Natural killer cell treated with Interleukin-12 subunit alpha and Interleukin-12 subunit beta and Interleukin-15 and Interleukin-18, amount 100 ng/mL, for 72 hours (primary cell): ENCODE results near the gene NOTCH4. TPM values are rescaled to one million over a fixed set of nuclear protein-coding genes. Genes with fewer than 3 reads are reported as not detected.
"Not testable (repeated sequence)": the region's sequence is repeated elsewhere in the genome, so short reads cannot be mapped to it uniquely, and the experiment has no call there.

Source experiments
- ATAC-seq, 2 donors: fragments of 150-1000 bp; cut with Tn5 transposase in 1 of 2; sonication (Bioruptor Pico), chemical (Tn5 transposase) in 1 of 2; 2 replicates each; pipeline ENCODE4 v1.10.0; 2021
- DNase-seq: peaks from one replicate; pipeline ENCODE4 v3.0.0; 2022; ENCODE audit warnings: low spot score
- H3K27ac Mint-ChIP-seq, 2 donors: 1 replicate in 1 of 2; 2 replicates in 1 of 2; pipeline ENCODE4 v1.8.0; 2022; ENCODE audit warnings: mixed read lengths in 2 of 2, mild to moderate bottlenecking in 1 of 2, moderate library complexity in 1 of 2
- H3K27me3 Mint-ChIP-seq, 2 donors: 1 replicate in 1 of 2; 2 replicates in 1 of 2; pipeline ENCODE4 v1.8.0; 2022; ENCODE audit warnings: mixed read lengths in 2 of 2
- H3K36me3 Mint-ChIP-seq: one replicate; pipeline ENCODE4 v1.8.0; 2022; ENCODE audit warnings: mixed read lengths
- H3K4me1 Mint-ChIP-seq, 2 donors: 1 replicate in 1 of 2; 2 replicates in 1 of 2; pipeline ENCODE4 v1.8.0; 2022; ENCODE audit warnings: low read depth in 2 of 2, mixed read lengths in 2 of 2, mild to moderate bottlenecking in 1 of 2
- H3K4me3 Mint-ChIP-seq: one replicate; pipeline ENCODE4 v1.8.0; 2022; ENCODE audit warnings: mixed read lengths
- H3K9me3 Mint-ChIP-seq: 2 replicates; pipeline ENCODE4 v1.8.0; 2022; ENCODE audit warnings: mixed read lengths
- total RNA-seq, 2 donors: library from RNA; stranded (reverse); gene quantifications; one replicate each; pipeline ENCODE4 v1.2.3, GENCODE V29; 2022

The NOTCH4 gene
- total RNA-seq, result 1 to 10 TPM; 1.4 TPM

DNA sequence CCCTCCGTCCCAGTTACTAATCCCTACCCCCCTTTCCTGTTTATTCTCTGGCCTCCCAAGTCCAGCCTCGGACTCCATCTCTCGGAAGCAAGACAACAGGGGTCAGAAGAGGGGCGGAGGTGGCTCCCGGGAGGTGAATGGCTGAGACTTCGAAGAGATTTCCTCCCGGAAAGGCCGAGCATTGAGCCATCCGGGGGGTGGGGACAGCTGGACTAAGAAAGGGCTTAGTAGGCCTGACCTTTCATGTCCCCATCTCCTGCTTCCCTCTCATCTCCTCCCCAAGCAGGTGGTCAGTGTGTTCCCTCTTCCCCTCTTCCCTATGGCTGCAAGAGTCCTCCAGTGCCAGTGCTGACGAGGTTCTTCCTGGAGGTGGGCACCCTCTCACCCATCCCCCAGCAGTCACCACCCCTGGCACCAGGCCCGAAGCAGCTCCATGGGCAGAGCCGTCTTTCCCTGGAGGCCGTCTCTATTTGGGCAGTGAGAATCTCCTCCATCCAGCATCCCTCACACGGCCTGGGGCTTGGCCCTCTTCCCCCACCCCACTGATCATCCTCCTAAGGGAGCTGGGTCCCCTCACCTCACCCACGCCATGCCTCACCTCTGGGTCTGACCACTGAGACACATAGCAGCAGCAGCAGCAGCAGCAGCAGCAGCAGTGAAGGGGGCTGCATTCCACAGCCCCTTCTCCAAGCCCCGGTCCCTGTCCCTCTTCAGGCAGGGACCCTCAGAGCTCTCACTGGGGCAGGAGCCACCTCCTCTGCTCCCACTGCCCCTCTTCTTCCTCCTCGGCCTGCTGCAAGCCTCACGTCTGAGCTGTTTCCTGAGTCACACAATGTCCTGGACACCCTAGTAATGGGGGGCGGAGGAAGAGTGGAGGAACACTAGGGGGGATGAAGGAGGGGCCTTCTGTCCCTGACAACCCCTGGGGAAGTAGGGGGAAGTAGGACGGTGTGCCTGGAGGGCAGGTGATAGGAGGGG lies at the start of gene NOTCH4:
Gene NOTCH4, minus strand, starts transcription at position 810 of the 978 bp plus-strand sequence. Its CDS starts 139 bp downstream, at position 671.
- Mint-ChIP-seq H3K27me3 (no peaks in the 10 kb centered on the region), H3K4me3 (no peak within 1 kb of the TSS), H3K4me1 (no peaks in the 10 kb centered on the region), H3K36me3 (no peaks in the 10 kb centered on the region), H3K9me3 (no peaks in the 10 kb centered on the region), H3K27ac (no peak within 1 kb of the TSS)
- no peak for ATAC-seq
- no peak for DNase-seq

DNA sequence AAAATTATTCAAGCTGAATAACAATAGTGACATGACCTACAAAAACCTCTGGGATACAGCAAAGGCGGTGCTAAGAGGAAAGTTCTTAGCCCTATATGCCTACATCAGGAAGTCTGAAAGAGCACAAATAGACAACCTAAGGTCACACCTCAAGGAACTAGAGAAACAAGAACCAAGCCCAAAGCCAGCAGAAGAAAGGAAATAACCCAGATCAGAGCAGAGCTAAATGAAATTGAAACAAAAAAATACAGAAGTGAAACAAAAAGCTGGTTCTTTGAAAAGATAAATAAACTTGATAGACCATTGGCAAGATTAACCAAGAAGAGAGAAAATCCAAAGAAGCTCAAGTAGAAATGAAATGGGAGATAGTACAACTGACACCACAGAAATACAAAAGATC lies 47.6 kb upstream of the NOTCH4 start:
- peaks cover 0 to 6% of the 10 kb centered on the region in 2 donors for H3K27me3 Mint-ChIP-seq
- DNase-seq, result no peak
- peaks cover 19% of the 10 kb centered on the region for H3K36me3 Mint-ChIP-seq
- no peak for ATAC-seq
- peak overlapping the region; percentile 36 to 58 for H3K27ac Mint-ChIP-seq
- peak overlapping the region; percentile 59 for H3K4me3 Mint-ChIP-seq
- H3K4me1 Mint-ChIP-seq, result peaks cover 16 to 29% of the 10 kb centered on the region in 2 donors
- peaks cover 5% of the 10 kb centered on the region for H3K9me3 Mint-ChIP-seq

DNA sequence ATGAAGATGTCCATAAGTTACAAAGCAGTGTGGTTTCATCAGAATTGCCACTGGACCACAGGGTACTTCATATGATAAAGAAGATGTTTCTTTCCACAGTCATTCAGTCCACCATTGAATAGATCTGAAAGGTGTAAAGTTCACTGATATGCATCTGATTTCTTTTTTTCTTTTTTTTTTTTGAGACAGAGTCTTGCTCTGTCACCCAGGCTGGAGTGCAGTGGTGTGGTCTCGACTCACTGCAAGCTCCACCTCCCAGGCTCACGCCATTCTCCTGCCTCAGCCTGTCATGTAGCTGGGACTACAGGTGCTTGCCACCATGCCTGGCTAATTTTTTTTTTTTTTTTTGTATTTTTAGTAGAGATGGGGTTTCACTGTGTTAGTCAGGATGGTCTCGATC lies 44.6 kb upstream of the NOTCH4 start:
- not testable (repeated sequence) for H3K27ac Mint-ChIP-seq, H3K9me3 Mint-ChIP-seq, H3K27me3 Mint-ChIP-seq, H3K4me3 Mint-ChIP-seq, ATAC-seq, DNase-seq
- peaks cover 13 to 25% of the 10 kb centered on the region in 2 donors for H3K4me1 Mint-ChIP-seq
- H3K36me3 Mint-ChIP-seq, result peaks cover 16% of the 10 kb centered on the region

DNA sequence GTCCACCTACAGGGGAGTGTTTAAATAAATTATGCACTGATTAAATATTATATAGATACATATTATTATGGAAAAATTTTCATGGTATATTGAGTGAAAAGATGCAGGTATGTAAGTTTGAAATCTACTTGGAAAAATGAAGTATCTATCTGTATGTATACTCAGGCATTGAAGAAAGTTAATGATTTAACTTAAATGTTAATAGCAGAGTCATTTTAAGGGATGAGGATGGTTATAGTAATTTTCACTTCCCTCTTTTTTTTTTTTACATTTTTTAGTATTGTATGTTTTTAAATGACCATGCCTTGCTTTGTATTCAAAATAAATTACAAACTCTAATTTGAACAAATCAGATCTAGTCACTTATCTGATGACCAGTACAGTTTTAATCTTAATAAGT lies 43.2 kb upstream of the NOTCH4 start:
- DNase-seq (no peak), ATAC-seq (no peak)
- Mint-ChIP-seq H3K4me3 (no peak overlapping the region), H3K4me1 (peaks cover 6 to 14% of the 10 kb centered on the region in 2 donors), H3K27ac (no peak overlapping the region), H3K9me3 (peaks cover 5% of the 10 kb centered on the region), H3K36me3 (peaks cover 8% of the 10 kb centered on the region), H3K27me3 (peaks cover 3 to 4% of the 10 kb centered on the region in 2 donors)

DNA sequence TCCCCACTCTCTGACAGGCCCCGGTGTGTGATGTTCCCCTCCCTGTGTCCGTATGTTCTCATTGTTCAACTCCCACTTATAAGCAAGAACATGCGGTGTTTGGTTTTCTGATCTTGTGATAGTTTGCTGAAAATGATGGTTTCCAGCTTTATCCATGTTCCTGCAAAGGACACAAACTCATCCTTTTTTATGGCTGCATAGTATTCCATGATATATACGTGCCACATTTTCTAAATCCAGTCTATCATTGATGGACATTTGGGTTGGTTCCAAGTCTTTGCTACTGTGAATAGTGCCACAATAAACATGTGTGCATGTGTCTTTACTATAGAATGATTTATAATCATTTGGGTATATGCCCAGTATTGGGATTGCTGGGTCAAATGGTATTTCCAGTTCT lies 33.4 kb upstream of the NOTCH4 start:
- Mint-ChIP-seq H3K27me3 (peaks cover 34 to 37% of the 10 kb centered on the region in 2 donors), H3K4me1 (peaks cover 14 to 20% of the 10 kb centered on the region in 2 donors)
- not testable (repeated sequence) for ATAC-seq, H3K4me3 Mint-ChIP-seq, DNase-seq, H3K27ac Mint-ChIP-seq, H3K9me3 Mint-ChIP-seq, H3K36me3 Mint-ChIP-seq

DNA sequence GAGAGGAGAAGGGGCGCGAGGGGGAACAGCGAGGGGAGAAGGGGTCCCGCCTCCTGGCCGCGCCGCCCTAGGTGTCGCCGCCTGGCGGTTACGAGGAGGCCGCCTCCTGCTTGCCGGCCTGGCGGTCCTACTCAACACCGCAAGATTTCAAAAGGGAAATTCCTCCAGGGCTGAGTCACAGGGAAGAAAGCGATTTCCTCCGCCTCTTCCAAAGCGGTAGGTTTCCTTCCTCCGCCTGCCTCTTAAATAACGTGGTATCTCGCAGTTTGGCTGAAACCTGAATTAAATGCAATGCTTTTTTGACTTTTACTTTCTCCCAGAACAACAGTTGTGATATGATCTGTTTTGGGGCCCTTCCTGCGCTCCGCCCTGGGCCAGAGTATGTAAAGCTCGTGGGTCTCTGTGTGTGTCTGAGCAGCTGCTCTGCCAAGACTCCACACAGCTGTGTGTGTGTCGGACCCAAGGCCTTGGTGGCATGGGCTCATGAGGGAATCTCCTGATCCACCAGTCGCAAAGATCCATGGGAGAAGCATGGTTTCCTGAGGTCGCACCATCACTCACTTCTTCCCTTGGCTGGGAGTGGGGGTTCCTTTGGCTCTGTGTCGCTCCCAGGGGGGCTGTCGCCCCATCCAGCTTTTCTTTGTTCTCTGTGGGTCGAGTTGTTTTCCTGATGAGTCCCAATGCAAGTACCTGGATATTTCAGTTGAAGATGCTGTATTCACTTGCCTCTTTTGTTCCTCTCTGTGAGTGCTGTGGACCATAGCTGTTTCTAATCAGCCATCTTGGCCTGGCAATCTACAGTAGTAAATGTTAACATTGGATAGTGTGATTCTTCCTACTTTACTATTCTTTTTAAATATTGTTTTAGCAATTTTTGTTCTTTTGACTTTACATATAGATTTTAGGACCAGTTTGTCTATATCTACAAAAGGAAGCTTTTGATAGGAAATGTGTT lies 31.6 kb upstream of the NOTCH4 start:
- peak; percentile 80 for DNase-seq
- peaks cover 7% of the 10 kb centered on the region for H3K36me3 Mint-ChIP-seq
- peak overlapping the region; percentile 76 for H3K4me3 Mint-ChIP-seq
- ATAC-seq, result peak; percentile 94 to 98
- H3K27ac Mint-ChIP-seq, result peak overlapping the region; percentile 61 to 73
- H3K9me3 Mint-ChIP-seq, result no peaks in the 10 kb centered on the region
- H3K4me1 Mint-ChIP-seq, result peaks cover 14 to 26% of the 10 kb centered on the region in 2 donors
- peaks cover 23 to 29% of the 10 kb centered on the region in 2 donors for H3K27me3 Mint-ChIP-seq

DNA sequence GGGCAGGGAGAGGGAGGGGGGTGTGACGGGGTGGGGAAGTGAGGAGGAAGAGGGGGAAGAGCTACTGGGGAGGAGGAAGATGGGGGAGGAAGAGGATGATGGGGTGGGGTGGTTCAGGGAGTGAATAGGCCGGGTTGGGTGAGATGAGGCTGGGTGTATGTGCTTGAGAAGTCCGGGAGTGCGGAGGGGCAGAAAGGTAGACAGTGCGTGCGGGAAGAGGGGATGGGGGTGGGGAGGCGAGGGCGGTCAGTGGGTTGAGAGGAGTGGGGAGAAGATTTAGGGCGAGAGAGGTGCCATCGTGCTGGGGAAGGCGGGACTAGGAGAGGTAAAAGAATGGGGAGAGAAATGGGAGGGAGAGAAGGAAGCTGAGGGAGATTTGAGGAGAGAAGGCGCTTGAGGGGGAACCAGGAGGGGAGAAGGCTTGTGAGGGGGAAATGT lies 30.9 kb upstream of the NOTCH4 start:
- Mint-ChIP-seq H3K9me3 (no peaks in the 10 kb centered on the region), H3K36me3 (peaks cover 7% of the 10 kb centered on the region), H3K4me3 (peak overlapping the region; percentile 76), H3K27me3 (peaks cover 16 to 22% of the 10 kb centered on the region in 2 donors), H3K4me1 (peaks cover 14 to 26% of the 10 kb centered on the region in 2 donors), H3K27ac (peak overlapping the region; percentile 61 to 73)
- ATAC-seq, result peak; percentile 3 to 39
- no peak for DNase-seq

DNA sequence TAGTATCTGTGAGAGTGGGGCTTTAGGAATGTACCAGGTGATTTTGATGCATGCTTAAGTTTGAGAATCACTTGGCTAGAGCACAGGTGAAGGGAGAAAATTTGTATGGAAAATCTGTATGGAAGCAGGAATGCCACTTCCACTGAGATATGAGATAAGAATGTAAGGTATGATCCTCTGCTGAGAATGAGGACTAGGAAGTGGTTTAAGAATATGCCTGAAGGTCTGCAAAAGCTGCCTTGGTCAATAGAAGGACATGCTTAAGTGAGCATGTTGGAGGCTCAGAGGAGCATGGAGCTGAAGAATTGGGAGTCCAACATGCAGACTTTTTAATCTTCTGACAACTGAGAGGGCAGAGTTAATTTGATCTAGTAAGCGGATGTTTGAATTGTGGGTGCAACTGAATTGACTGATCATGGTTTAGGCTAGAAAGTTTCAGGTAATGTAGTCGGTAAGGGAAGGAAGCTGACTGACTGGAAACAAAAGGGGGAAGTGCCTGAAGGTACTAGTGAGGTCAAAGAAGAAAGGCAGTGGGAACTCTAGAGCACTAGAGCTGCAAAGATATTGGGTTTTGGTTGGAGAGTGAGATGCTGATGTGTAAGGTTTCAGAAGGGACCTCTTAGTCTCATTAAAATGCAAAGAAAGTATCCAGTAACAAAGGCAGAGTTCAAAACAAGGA lies 28.6 kb upstream of the NOTCH4 start:
- Mint-ChIP-seq H3K4me1 (peaks cover 14 to 26% of the 10 kb centered on the region in 2 donors), H3K4me3 (peak overlapping the region; percentile 5), H3K36me3 (no peaks in the 10 kb centered on the region), H3K27ac (no peak overlapping the region), H3K27me3 (peaks cover 0 to 10% of the 10 kb centered on the region in 2 donors), H3K9me3 (no peaks in the 10 kb centered on the region)
- ATAC-seq (no peak), DNase-seq (no peak)

DNA sequence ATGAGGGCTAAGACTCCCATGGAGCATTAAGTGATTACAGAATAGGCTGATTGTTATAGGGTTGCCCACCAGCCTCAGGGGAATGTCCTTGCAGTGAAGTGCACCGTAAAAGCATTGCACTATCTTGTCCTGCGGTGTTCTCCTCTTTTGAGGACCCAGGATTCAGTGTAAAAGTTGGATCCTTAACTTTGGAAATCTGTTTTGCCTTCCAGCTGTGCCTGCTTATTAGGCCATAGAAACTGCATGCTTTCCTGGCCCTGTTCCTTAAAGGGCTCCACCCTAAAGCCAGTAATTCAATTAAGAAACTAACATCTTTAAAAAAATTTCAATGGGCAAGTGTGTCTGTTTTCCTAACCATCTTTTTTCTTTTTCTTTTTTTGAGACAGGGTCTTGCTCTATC lies 25.4 kb upstream of the NOTCH4 start:
- peaks cover 0 to 11% of the 10 kb centered on the region in 2 donors for H3K27me3 Mint-ChIP-seq
- H3K4me3 Mint-ChIP-seq, result no peak overlapping the region
- peaks cover 15 to 21% of the 10 kb centered on the region in 2 donors for H3K4me1 Mint-ChIP-seq
- H3K9me3 Mint-ChIP-seq, result no peaks in the 10 kb centered on the region
- no peak for ATAC-seq
- DNase-seq, result no peak
- H3K36me3 Mint-ChIP-seq, result no peaks in the 10 kb centered on the region
- no peak overlapping the region for H3K27ac Mint-ChIP-seq

DNA sequence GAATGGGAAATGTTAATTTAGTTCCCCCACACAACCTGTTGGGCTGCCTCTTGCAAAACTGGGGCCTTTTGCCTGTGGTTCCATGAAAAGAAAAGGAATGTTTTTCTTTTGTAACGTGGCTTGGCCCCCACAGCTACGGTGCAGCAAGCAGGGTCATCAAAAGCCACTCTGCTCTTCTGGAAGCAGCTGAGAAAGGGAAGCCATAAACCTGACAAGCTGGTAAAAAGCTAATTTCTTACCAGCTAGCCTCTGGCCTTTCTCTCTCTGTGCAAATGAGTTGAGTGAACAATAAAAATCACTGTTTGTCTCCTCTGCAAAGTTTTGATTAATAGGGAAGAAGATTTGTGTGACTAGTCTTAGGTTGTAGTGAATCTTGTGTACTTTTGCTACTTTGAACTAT lies 23.5 kb upstream of the NOTCH4 start:
- Mint-ChIP-seq H3K36me3 (no peaks in the 10 kb centered on the region), H3K27ac (no peak overlapping the region), H3K4me1 (peaks cover 11 to 15% of the 10 kb centered on the region in 2 donors), H3K9me3 (no peaks in the 10 kb centered on the region), H3K4me3 (no peak overlapping the region), H3K27me3 (peaks cover 0 to 10% of the 10 kb centered on the region in 2 donors)
- ATAC-seq (no peak), DNase-seq (no peak)

DNA sequence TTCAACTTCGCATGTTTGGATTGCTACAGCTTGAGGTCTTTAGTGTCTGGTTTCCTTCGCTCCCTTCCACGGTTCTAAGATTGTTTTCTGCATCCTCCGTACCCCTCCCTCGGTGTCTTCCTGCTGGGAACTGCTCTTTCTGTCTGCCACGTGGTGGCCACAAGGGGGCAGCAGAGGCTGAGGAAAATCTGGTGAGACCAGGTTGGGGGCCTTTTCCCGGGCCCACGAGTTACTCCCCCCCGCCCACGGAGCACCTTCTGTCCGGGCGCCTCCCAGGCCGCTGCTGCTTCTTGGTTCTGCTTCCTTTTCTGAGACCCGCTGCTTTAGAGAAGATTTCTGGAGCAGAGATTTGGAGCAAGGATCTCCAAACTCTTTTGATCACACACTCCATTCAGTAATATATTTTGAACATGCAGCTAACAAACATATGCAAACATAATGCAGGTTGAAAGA lies 21.1 kb upstream of the NOTCH4 start:
- peak overlapping the region; percentile 10 to 25 for H3K27ac Mint-ChIP-seq
- no peaks in the 10 kb centered on the region for H3K9me3 Mint-ChIP-seq
- H3K27me3 Mint-ChIP-seq, result peaks cover 0 to 8% of the 10 kb centered on the region in 2 donors
- peak overlapping the region; percentile 59 for H3K4me3 Mint-ChIP-seq
- peaks cover 13 to 15% of the 10 kb centered on the region in 2 donors for H3K4me1 Mint-ChIP-seq
- peak; percentile 80 for DNase-seq
- no peaks in the 10 kb centered on the region for H3K36me3 Mint-ChIP-seq
- ATAC-seq, result peak; percentile 73 to 78

DNA sequence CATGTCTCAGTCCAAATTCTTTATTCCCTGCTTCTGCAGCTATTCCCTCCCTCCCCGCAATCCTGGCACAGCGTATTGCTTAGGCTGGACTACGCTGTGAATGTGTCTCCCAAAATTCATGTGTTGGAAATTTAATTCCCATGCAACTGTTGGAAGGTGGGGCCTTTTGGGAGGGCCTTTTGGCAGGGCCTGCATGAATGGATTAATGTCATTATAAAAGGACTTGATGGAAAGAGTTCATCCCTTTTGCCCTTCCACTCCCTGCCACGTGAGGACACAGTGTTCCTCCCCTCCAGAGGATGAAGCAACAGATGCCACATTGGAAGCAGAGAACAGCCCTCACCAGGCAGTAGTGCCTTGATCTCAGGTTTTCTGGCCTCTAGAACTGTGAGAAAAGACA lies 20.4 kb upstream of the NOTCH4 start:
- Mint-ChIP-seq H3K4me1 (peaks cover 13 to 15% of the 10 kb centered on the region in 2 donors), H3K4me3 (no peak overlapping the region), H3K27ac (no peak overlapping the region), H3K27me3 (peaks cover 0 to 8% of the 10 kb centered on the region in 2 donors), H3K36me3 (no peaks in the 10 kb centered on the region), H3K9me3 (no peaks in the 10 kb centered on the region)
- no peak for DNase-seq
- no peak for ATAC-seq

DNA sequence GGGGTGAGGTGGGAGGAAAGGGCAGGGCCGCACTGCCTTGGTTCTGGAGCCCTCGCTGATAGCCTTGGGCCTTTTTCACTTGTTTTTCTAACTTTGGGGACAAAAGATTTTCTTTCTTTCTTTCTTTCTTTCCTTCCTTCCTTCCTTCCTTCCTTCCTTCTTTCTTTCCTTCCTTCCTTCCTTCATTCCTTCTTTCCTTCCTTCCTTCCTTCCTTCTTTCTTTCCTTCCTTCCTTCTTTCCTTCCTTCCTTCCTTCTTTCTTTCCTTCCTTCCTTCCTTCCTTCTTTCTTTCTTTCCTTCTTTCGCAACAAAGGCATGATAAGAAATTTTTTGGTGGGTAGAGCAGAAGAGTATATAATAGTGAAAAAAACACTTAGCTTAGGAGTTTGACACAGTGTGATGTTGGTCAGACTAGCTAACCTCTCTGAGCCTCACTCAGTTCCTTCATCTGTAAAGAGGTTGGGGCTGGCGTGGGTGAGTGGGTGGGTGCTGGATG lies 18.5 kb upstream of the NOTCH4 start:
- peaks cover 13 to 15% of the 10 kb centered on the region in 2 donors for H3K4me1 Mint-ChIP-seq
- H3K4me3 Mint-ChIP-seq, H3K27ac Mint-ChIP-seq, H3K36me3 Mint-ChIP-seq, H3K9me3 Mint-ChIP-seq, H3K27me3 Mint-ChIP-seq, ATAC-seq, DNase-seq: not testable (repeated sequence)
